Ramos (cell line): ENCODE results near the gene BTNL3.
"Not testable (repeated sequence)": the region's sequence is repeated elsewhere in the genome, so short reads cannot be mapped to it uniquely, and the experiment has no call there.

Experiments
- in situ Hi-C: fragments of 300-500 bp; cut with MboI; formaldehyde crosslinking; loops from one replicate; pipeline ENCODE4 v1.14.3; 2022; ENCODE audit warnings: low sequenced_read_pairs; ENCODE audit not compliant: unreplicated experiment

The BTNL3 gene

GRCh38 chr5:181044662-181045305, 56.1 kb downstream of the BTNL3 start:
- in situ Hi-C loops = no loop called here

GRCh38 chr5:181045316-181045715, 56.7 kb downstream of the BTNL3 start:
- in situ Hi-C loops = no loop called here

GRCh38 chr5:181045857-181046256, 57.2 kb downstream of the BTNL3 start:
- in situ Hi-C loops = not testable (repeated sequence)

GRCh38 chr5:181047288-181047687, 58.6 kb downstream of the BTNL3 start:
- in situ Hi-C loops = no loop called here

GRCh38 chr5:181047921-181048320, 59.3 kb downstream of the BTNL3 start:
- in situ Hi-C loops = no loop called here

- in situ Hi-C loops = no loop called here
These were observed 61.4 kb downstream of the BTNL3 start for GRCh38 chr5:181050016-181050415.

- in situ Hi-C loops = no loop called here
These were observed 63.4 kb downstream of the BTNL3 start for GRCh38 chr5:181051841-181052671.

GRCh38 chr5:181052672-181053487, 64.2 kb downstream of the BTNL3 start:
- in situ Hi-C loops = no loop called here

GRCh38 chr5:181053488-181054121, 65.0 kb downstream of the BTNL3 start:
- in situ Hi-C loops = no loop called here

- in situ Hi-C loops = no loop called here
These were observed 65.5 kb downstream of the BTNL3 start for GRCh38 chr5:181054138-181054537.

GRCh38 chr5:181054871-181055459, 66.3 kb downstream of the BTNL3 start:
- in situ Hi-C loops = no loop called here
